Thoracic aorta (tissue), 2 donors: ENCODE data around the gene HOXC10. TPM values are rescaled to one million over a fixed set of nuclear protein-coding genes. Genes with fewer than 3 reads are reported as not detected.

Experiments used
- ATAC-seq: fragments of 150-250 bp; one replicate; pipeline ENCODE4 v1.8.0; 2017; ENCODE audit warnings: low read depth; ENCODE audit not compliant: insufficient number of reproducible peaks, low FRiP score
- DNase-seq: peaks from one replicate; pipeline ENCODE4 v3.0.0-alpha.2; 2020; ENCODE audit warnings: low spot score
- H3K27ac ChIP-seq, 2 donors: fragments of 200-600 bp; sonication (generic); 1 replicate in 1 of 2; 2 replicates in 1 of 2; pipeline ENCODE4 v1.5.1; 2016; ENCODE audit warnings: mild to moderate bottlenecking in 2 of 2, moderate library complexity in 2 of 2
- H3K27me3 ChIP-seq: fragments of 200-600 bp; sonication (generic); replicated peaks from 2 replicates; pipeline ENCODE4 v1.6.0; 2016; ENCODE audit warnings: mild to moderate bottlenecking; ENCODE audit not compliant: insufficient read depth
- H3K36me3 ChIP-seq: fragments of 200-600 bp; sonication (generic); one replicate; pipeline ENCODE4 v1.5.1; 2016
- H3K4me1 ChIP-seq, 2 donors: fragments of 200-600 bp; sonication (generic); 1 replicate in 1 of 2; 2 replicates in 1 of 2; pipeline versions ENCODE4 v1.5.1 to v1.6.0; 2016; ENCODE audit warnings: low read depth in 2 of 2, mild to moderate bottlenecking in 1 of 2; ENCODE audit not compliant: control insufficient read depth in 1 of 2
- H3K4me3 ChIP-seq: fragments of 200-600 bp; sonication (generic); 2 replicates; pipeline ENCODE4 v1.5.1; 2016; ENCODE audit warnings: mild to moderate bottlenecking
- H3K9me3 ChIP-seq: fragments of 200-600 bp; sonication (generic); 2 replicates; pipeline ENCODE4 v1.5.1; 2016
- CTCF ChIP-seq: fragments of 200-600 bp; sonication (generic); IDR thresholded peaks from one replicate; pipeline ENCODE4 v1.5.1; 2019; ENCODE audit warnings: antibody characterized with exemption
- total RNA-seq, 2 donors: library from RNA; depleted of rRNA; stranded (reverse); fragments of >200 nt; gene quantifications; one replicate each; pipeline versions ENCODE4 v1.1.0 to v1.2.3, GENCODE V29; 2016

HOXC10 gene
- total RNA-seq, 2 donors from 2014 or later, result not detected

- H3K27me3 ChIP-seq, result no peaks in the 10 kb centered on the region
- ATAC-seq, result no peak
- no peak for TF ChIP-seq CTCF
- no peaks in the 10 kb centered on the region for H3K36me3 ChIP-seq
- H3K4me3 ChIP-seq, result peak overlapping the region; percentile 69
- peaks cover 14 to 26% of the 10 kb centered on the region in 2 donors for H3K4me1 ChIP-seq
- DNase-seq, result no peak
- no peaks in the 10 kb centered on the region for H3K9me3 ChIP-seq
- peak overlapping the region in 1 of 2 donors; percentile 56 for H3K27ac ChIP-seq
These were observed 31.6 kb downstream of the HOXC10 start for GRCh38 chr12:54016478-54016964.

GRCh38 chr12:54017027-54017788 is 32.3 kb downstream of the HOXC10 start:
- Histone ChIP-seq H3K27me3 (no peaks in the 10 kb centered on the region), H3K36me3 (no peaks in the 10 kb centered on the region), H3K4me1 (peaks cover 14 to 27% of the 10 kb centered on the region in 2 donors), H3K27ac (peak overlapping the region; percentile 81 to 98), H3K4me3 (peak overlapping the region; percentile 69), H3K9me3 (no peaks in the 10 kb centered on the region)
- ATAC-seq (peak; percentile 7), DNase-seq (no peak)
- no peak for TF ChIP-seq CTCF

- peaks cover 14 to 27% of the 10 kb centered on the region in 2 donors for H3K4me1 ChIP-seq
These were observed 33.0 kb downstream of the HOXC10 start for GRCh38 chr12:54017878-54018467.

GRCh38 chr12:54018468-54018984 is 33.6 kb downstream of the HOXC10 start:
- H3K4me1 ChIP-seq, result peaks cover 14 to 27% of the 10 kb centered on the region in 2 donors
- no peak for TF ChIP-seq CTCF
- DNase-seq, result no peak
- no peaks in the 10 kb centered on the region for H3K27me3 ChIP-seq
- H3K36me3 ChIP-seq, result no peaks in the 10 kb centered on the region
- peak overlapping the region; percentile 69 for H3K4me3 ChIP-seq
- ATAC-seq, result no peak
- peak overlapping the region; percentile 81 to 98 for H3K27ac ChIP-seq
- no peaks in the 10 kb centered on the region for H3K9me3 ChIP-seq

More at GRCh38 chr12:54017878-54018467, 33.0 kb downstream of the HOXC10 start:
- ATAC-seq (peak; percentile 61), DNase-seq (peak; percentile 46)
- Histone ChIP-seq H3K36me3 (no peaks in the 10 kb centered on the region), H3K9me3 (no peaks in the 10 kb centered on the region), H3K27me3 (no peaks in the 10 kb centered on the region), H3K27ac (peak overlapping the region; percentile 81 to 98), H3K4me3 (peak overlapping the region; percentile 69)
- TF ChIP-seq CTCF, result no peak
